AG04450 (cell line): ENCODE results near the gene EHMT1. TPM values are rescaled to one million over a fixed set of nuclear protein-coding genes. Genes with fewer than 3 reads are reported as not detected.
"Not testable (repeated sequence)": the region's sequence is repeated elsewhere in the genome, so short reads cannot be mapped to it uniquely, and the experiment has no call there.

ENCODE experiments used
- CTCF ChIA-PET: fragments of 300-600, 350-600 bp; formaldehyde crosslinking; extraction: SDS; loops from one replicate; lab custom pipeline; 2022; ENCODE audit warnings: antibody characterized with exemption, inconsistent platforms; lab: Charles Lee
- POLR2A ChIA-PET: fragments of 350-600 bp; formaldehyde crosslinking; extraction: SDS; loops from one replicate; lab custom pipeline; 2021; ENCODE audit warnings: antibody characterized with exemption, inconsistent platforms; lab: Yijun Ruan, JAX
- DNase-seq: peaks from one replicate; pipeline ENCODE4 v3.0.0-alpha.2; 2011; ENCODE audit warnings: low read depth, low spot score
- H3K27ac ChIP-seq: one replicate; pipeline ENCODE4 v1.5.1; 2012; ENCODE audit warnings: low read depth, low read length, control low read depth
- H3K27me3 ChIP-seq: one replicate; pipeline ENCODE4 v1.6.0; 2012; ENCODE audit warnings: low read length; ENCODE audit not compliant: control insufficient read depth, insufficient read depth
- H3K4me3 ChIP-seq: 2 replicates; pipeline ENCODE4 v1.5.1; 2011; ENCODE audit warnings: mild to moderate bottlenecking, low read depth, low read length, control low read depth
- H3K9me3 ChIP-seq: 2 replicates; pipeline ENCODE4 v1.5.1; 2012; ENCODE audit warnings: low read length; ENCODE audit not compliant: control insufficient read depth, insufficient read depth
- polyA plus RNA-seq: library from polyadenylated mRNA; depleted of rRNA; stranded (reverse); fragments of >200 nt; gene quantifications from 2 replicates; pipeline ENCODE4 v1.2.3, GENCODE V29; 2011
- TF ChIP-seq, protein P1 (sequence below): IDR thresholded peaks from 2 replicates; pipeline ENCODE4 v1.5.1; 2011; ENCODE audit warnings: low read depth, low read length, control low read depth, inconsistent platforms

The EHMT1 gene
- polyA plus RNA-seq, 1 experiment, result 26.1 TPM

GRCh38 chr9:137626464-137626863 is 7.7 kb downstream of the EHMT1 start:
- H3K27me3 ChIP-seq, result no peaks in the 10 kb centered on the region
- no peak overlapping the region for H3K27ac ChIP-seq
- no peak overlapping the region for H3K4me3 ChIP-seq
- no peaks in the 10 kb centered on the region for H3K9me3 ChIP-seq
- TF ChIP-seq, protein P1, sequence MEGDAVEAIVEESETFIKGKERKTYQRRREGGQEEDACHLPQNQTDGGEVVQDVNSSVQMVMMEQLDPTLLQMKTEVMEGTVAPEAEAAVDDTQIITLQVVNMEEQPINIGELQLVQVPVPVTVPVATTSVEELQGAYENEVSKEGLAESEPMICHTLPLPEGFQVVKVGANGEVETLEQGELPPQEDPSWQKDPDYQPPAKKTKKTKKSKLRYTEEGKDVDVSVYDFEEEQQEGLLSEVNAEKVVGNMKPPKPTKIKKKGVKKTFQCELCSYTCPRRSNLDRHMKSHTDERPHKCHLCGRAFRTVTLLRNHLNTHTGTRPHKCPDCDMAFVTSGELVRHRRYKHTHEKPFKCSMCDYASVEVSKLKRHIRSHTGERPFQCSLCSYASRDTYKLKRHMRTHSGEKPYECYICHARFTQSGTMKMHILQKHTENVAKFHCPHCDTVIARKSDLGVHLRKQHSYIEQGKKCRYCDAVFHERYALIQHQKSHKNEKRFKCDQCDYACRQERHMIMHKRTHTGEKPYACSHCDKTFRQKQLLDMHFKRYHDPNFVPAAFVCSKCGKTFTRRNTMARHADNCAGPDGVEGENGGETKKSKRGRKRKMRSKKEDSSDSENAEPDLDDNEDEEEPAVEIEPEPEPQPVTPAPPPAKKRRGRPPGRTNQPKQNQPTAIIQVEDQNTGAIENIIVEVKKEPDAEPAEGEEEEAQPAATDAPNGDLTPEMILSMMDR, result no peak
- ChIA-PET CTCF (no interaction called here), POLR2A (no interaction called here)
- no peak for DNase-seq

DNA sequence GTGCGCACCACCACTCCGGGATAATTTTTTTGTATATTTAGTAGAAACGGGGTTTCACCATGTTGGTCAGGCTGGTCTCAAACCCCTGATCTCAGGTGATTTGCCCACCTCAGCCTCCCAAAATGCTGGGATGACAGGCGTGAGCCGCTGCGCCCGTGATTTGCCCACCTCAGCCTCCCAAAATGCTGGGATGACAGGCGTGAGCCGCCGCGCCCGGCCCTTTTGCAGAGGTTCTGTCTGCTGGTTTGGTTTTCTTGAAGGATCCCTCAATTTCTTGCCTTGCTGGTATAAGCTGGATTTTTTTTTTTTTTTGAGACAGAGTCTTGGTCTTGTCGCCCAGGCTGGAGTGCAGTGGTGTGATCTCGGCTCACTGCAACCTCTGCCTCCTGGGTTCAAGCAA is 8.6 kb downstream of the EHMT1 start:
- POLR2A ChIA-PET, result interaction anchor here (0.7 kb wide), 1 partner anchor 9 kb away, joined by 3 read pairs; no protein-coding TSS in a partner anchor
- not testable (repeated sequence) for H3K27ac ChIP-seq, H3K27me3 ChIP-seq, H3K4me3 ChIP-seq, H3K9me3 ChIP-seq, DNase-seq
- CTCF ChIA-PET, result interaction anchor here (0.6 kb wide), 1 partner anchor 19 kb away, joined by 3 read pairs; no protein-coding TSS in a partner anchor

DNA sequence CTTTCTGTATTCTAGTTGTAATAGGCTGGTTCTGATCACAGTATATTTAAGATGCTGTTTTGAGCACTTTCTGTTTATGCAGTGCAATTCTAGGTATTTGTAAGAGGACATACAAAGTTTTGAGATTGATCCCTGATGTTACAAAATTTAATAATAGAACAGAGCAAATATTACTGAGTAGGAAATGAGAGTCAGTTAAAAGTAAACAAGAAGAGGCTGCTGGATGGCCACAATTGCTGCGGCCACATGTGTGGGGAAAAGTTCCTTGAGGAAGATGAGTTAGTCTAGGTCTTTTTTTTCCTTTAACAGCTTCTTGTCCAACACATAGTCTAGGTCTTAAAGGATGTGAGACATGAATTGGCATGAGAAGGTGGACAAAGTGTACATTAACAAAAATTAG is 11.3 kb downstream of the EHMT1 start:
- TF ChIP-seq, protein P1, result no peak
- ChIA-PET CTCF (interaction anchor here (0.8 to 1.4 kb wide), 2 partner anchors 10 to 41 kb away, joined by 3 read pairs; no protein-coding TSS in a partner anchor), POLR2A (interaction anchor here (1.0 kb wide), 1 partner anchor 10 kb away, joined by 3 read pairs; no protein-coding TSS in a partner anchor)
- H3K9me3 ChIP-seq, result no peaks in the 10 kb centered on the region
- no peak overlapping the region for H3K4me3 ChIP-seq
- no peaks in the 10 kb centered on the region for H3K27me3 ChIP-seq
- no peak for DNase-seq
- H3K27ac ChIP-seq, result no peak overlapping the region

- ChIA-PET POLR2A (no interaction called here), CTCF (interaction anchor here (0.6 kb wide), 1 partner anchor 13 kb away, joined by 3 read pairs; no protein-coding TSS in a partner anchor)
- H3K9me3 ChIP-seq, result no peaks in the 10 kb centered on the region
- no peak for DNase-seq
- no peak overlapping the region for H3K4me3 ChIP-seq
- H3K27me3 ChIP-seq, result no peaks in the 10 kb centered on the region
- no peak overlapping the region for H3K27ac ChIP-seq
- TF ChIP-seq, protein P1, result no peak
Observed at GRCh38 chr9:137630679-137631078, 11.9 kb downstream of the EHMT1 start.

GRCh38 chr9:137631345-137632229 is 12.8 kb downstream of the EHMT1 start:
- Histone ChIP-seq H3K27me3 (no peaks in the 10 kb centered on the region), H3K4me3 (no peak overlapping the region), H3K9me3 (no peaks in the 10 kb centered on the region), H3K27ac (no peak overlapping the region)
- DNase-seq, result no peak
- TF ChIP-seq, protein P1, result no peak
- ChIA-PET POLR2A (no interaction called here), CTCF (no interaction called here)
